ENCODE measurements around the gene KIDINS220.
"Not testable (repeated sequence)": the region's sequence is repeated elsewhere in the genome, so short reads cannot be mapped to it uniquely, and the experiment has no call there.

The KIDINS220 gene

DNA sequence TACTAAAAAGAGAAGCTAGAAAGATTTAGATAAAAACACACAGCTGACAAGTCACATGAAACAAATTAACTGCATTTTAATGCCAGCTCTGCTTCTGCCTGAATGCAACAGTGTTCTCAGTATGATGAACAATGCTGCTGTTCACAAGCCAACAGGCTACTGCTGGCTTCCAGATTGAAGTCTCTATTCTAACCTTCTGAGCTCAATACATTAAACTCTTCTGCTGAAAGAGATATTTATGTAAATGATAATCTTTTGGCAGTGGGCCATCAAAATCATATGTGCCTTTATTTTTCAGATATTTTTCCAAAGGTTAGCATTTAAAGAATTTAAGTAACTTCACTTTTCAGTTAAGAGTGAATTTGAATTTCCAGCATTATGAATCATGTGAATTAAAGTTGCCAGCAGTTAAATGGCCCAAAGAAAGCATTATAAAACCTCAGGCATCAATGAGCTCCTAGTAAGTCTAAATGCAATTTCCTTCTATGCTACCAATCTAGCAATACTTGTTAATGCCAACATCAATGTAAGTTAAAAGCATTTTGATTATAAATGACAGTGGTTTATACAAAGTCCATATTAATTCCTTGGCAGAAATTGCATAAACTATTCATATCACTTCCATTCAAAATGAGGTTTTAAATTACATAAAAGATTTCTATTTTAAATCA lies 83.2 kb downstream of the KIDINS220 start:
- in situ Hi-C loops (cut with MboI; ENCODE audit: low sequenced_read_pairs), result no loop called here

- in situ Hi-C loops (cut with MboI; ENCODE audit: low sequenced_read_pairs), result no loop called here
These were observed 83.8 kb downstream of the KIDINS220 start for GRCh38 chr2:8753609-8754008.

DNA sequence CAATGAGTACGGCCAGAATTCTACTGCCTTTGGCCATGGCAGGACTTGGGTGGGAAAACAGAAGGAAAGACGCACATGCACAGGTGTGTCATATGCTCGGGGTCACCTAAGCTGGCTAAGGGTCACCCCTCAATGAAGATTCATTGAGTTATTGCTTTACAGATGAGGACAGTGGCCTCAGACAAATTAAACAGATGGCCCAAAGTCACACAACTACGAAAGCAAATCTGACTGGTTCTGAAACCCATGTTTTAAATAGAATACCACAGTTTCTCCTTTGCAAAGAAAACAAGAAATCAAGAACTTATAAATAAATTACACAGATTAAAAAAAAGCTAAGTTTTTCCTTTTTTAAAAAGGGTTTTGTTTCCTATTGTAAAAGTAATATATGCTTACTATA lies 85.0 kb downstream of the KIDINS220 start:
- in situ Hi-C loops (cut with MboI; ENCODE audit: low sequenced_read_pairs), result no loop called here

- in situ Hi-C loops (cut with MboI; ENCODE audit: low sequenced_read_pairs), result no loop called here
These were observed 87.2 kb downstream of the KIDINS220 start for GRCh38 chr2:8750221-8750620.

GRCh38 chr2:8743261-8743660 lies 94.2 kb downstream of the KIDINS220 start:
- in situ Hi-C loops (cut with MboI; ENCODE audit: low sequenced_read_pairs), result no loop called here

DNA sequence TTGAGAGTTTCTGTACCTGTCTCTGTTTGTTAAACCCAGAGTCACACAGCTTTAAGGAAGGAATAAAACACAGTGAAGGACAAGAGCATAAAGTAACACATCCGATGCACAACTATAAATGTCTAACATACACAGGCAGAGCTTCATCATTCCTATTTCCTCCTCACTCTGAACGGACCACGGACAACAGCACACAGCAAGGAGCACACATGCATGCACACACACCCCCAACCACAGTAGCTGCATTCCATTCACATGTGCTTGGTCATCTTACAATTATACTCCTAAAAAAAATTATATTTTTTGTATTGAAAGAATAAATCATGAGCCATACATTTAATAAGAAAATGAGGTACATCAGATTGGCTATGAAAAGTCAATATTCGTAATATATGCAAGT lies 97.3 kb downstream of the KIDINS220 start:
- in situ Hi-C loops (cut with MboI; ENCODE audit: low sequenced_read_pairs), result no loop called here

- in situ Hi-C loops (cut with MboI; ENCODE audit: low sequenced_read_pairs), result no loop called here
These were observed 99.7 kb downstream of the KIDINS220 start for GRCh38 chr2:8737571-8738175.

DNA sequence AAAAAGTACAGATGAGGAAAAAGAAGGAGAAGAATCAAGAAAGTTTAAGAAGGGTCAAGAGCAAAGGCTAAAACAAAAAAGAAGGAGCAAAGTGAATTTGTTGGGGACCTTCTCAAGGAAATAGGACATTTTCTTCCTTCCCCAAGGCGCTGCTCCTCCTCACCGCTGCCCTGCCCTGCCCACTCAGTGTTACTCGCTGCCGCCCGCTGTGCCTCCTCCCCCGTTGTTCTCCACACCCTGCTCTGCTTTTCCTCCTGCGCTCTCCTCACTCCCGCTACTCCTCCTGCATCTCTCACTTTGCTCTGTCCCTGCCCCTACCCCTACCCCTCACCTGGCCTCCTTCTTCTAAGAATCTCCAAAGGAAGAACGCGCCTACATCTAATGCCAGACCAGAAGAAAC lies 104.8 kb downstream of the KIDINS220 start:
- in situ Hi-C loops (cut with MboI; ENCODE audit: low sequenced_read_pairs), result no loop called here

GRCh38 chr2:8729939-8730338 lies 107.5 kb downstream of the KIDINS220 start:
- in situ Hi-C loops (cut with MboI; ENCODE audit: low sequenced_read_pairs), result no loop called here

DNA sequence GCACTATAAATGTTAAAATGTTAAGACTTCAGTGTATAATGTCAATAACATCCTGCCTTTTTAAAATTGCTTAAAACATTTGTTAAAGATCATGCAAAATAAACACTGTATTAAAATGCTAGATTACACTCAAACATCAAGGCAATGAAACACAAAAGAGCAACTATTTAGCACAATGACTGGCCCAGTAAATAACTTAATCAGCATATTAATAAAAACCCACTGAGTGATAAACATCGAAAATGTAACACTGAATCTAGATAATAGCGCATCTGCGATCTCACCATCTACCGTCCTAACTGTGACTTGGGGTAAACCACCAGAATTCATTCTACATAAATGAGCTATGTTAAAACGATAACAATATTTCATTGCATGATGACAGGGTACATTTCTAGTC lies 108.3 kb downstream of the KIDINS220 start:
- in situ Hi-C loops (cut with MboI; ENCODE audit: low sequenced_read_pairs), result not testable (repeated sequence)

DNA sequence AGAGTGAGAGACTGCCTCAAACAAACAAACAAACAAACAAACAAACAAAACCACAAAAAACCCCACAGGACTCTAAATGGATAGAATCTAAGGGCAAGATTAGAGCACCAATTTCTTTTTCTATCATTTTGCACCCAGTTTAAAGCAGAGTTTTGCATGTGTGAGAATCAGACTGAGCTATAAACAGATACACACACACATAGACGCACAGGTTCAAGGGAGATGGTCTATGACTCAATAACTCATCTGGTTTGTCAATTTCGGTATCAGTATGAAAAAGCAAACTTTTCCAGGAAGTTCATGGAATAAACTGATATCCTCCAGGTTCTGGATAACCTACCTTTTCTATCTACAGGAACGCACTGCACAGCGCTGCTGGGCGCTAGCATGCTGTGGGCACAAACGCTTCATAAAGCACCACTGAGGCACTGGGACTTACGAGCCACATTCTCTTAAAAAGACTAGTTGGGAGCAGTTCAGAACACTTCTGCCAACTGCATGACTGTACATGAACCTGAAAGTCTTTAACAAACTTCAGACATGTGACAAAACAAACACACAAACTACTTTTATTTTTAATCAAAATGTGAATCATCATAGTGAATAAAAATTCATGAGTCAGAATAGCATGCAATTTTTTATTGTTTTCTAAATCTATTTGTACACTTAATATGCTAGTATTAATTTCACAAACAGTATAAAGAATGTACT lies 109.0 kb downstream of the KIDINS220 start:
- in situ Hi-C loops (cut with MboI; ENCODE audit: low sequenced_read_pairs), result no loop called here

GRCh38 chr2:8725838-8726237 lies 111.6 kb downstream of the KIDINS220 start:
- in situ Hi-C loops (cut with MboI; ENCODE audit: low sequenced_read_pairs), result no loop called here

- in situ Hi-C loops (cut with MboI; ENCODE audit: low sequenced_read_pairs), result no loop called here
These were observed 114.4 kb downstream of the KIDINS220 start for GRCh38 chr2:8722986-8723385.

GRCh38 chr2:8721410-8721809 lies 116.0 kb downstream of the KIDINS220 start:
- in situ Hi-C loops (cut with MboI; ENCODE audit: low sequenced_read_pairs), result no loop called here

- in situ Hi-C loops (cut with MboI; ENCODE audit: low sequenced_read_pairs), result no loop called here
These were observed 116.7 kb downstream of the KIDINS220 start for GRCh38 chr2:8720741-8721140.

- in situ Hi-C loops (cut with MboI; ENCODE audit: low sequenced_read_pairs), result no loop called here
These were observed 117.9 kb downstream of the KIDINS220 start for GRCh38 chr2:8719528-8719927.

DNA sequence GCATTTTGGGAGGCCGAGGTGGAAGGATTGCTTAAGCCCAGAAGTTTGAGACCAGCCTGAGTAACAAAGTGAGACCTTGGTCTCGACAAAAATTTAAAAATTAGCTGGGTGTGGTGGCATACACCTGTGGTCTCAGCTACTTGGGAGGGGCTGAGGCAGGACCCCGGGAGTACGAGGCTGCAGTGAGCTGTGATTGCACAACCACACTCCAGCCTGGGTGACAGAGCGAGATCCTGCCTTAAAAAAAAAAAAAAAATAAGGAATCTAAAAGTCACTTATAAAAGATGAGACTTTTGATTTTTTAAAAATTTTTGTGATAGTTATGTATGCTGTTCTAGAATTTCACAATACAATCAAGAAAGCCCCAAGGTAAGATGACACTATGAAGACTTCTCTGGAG lies 122.4 kb downstream of the KIDINS220 start:
- in situ Hi-C loops (cut with MboI; ENCODE audit: low sequenced_read_pairs), result no loop called here

DNA sequence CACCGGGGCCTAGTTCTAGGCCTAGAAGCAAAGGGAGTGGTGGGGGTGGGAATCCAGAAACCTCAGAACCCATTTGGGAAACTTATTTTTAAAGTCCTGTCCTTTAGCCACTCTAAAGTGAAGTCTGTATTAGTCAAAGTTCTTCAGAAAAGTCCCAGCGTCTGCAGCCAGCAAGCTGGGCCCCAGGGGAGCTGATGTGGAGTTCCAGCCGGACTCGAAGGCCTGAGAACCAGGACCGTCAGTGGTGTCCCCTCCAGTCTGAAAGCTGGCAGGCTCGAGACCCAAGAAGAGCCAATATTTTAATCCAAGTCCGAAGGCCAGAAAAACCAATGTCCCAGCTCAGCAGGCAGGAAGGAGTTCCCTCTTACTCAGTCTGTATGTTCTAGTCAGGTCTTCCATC lies 123.1 kb downstream of the KIDINS220 start:
- in situ Hi-C loops (cut with MboI; ENCODE audit: low sequenced_read_pairs), result no loop called here

DNA sequence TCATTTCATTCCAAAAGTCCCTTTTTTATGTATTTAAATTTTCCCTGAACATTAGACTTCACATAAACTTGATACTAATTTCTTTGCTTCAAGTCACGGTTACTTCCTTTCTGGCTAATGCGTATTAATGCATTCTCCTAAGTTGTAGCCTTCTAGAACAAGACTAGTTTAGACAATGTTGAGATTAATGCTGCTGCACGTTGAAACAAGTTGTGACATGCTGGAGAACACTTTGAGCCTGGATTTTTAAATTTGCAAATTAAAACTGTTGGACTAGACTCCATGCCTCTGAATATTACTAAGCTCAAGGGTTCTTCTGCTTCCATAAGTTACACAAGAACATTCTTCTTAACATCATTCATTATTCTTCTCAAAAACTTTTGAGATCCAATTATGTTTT lies 126.5 kb downstream of the KIDINS220 start:
- in situ Hi-C loops (cut with MboI; ENCODE audit: low sequenced_read_pairs), result no loop called here

DNA sequence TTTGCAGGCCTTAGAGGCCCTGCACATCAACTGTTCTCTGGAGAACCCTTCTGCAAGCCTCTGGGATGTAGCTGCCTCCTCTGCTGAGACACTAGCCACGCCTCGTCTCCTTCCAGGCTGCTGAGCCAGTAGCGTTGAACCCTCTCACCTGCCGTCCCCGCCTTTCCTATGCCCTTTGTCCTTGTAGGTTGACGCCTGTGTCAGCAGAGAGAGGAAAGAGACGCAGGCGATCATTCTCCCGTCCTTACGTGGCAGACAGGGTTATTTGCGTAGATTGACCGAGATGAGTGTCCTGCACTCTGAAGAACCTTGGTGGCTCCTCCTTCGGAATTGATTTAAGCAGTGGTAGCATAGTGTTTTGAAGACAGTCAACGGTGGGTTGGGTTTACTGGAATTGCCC lies 127.8 kb downstream of the KIDINS220 start:
- in situ Hi-C loops (cut with MboI; ENCODE audit: low sequenced_read_pairs), result no loop called here

- in situ Hi-C loops (cut with MboI; ENCODE audit: low sequenced_read_pairs), result no loop called here
These were observed 132.5 kb downstream of the KIDINS220 start for GRCh38 chr2:8704906-8705305.

DNA sequence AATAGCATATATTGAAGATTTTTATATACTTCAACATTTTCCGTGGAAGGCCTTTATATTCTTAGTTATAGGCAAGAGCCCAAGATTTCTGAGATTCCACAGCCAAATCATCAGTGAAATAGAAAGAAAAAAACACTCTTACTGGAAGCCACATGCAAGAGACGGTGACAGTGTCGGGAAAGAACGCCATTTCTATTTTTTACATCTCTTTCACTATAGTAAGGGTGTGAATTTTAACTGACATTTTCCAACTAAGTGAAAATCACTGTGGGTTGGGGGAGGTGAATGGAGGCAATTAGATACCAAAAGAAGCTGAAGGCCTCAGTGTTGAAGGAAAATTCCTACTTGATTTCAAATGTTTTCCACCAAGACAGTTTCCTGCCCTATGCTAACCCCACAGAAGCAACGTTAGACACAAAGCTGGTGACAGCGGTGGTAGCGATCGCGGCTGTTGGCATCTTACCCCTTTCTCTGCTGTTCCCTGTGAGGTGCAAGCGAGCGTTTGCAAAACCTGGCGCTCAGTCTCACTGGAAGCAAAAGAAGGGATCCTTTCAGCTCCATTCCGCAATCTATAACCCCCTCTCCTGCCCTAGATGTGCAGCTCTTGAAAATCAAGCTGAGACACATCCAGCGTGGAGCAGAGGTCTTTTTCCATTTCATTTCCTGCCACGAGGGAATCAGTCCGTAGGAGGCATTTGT lies 135.6 kb downstream of the KIDINS220 start:
- in situ Hi-C loops (cut with MboI; ENCODE audit: low sequenced_read_pairs), result no loop called here
